Mesenchymal stem cell (in vitro differentiated cells and primary cell): ENCODE results near the gene ALK.
A peak's percentile ranks its signal among the peaks of the same experiment; 100 is the strongest.

Experiments used
- DNase-seq: peaks from one replicate; pipeline ENCODE4 v3.0.0-alpha.2; 2013
- H2AFZ ChIP-seq: one replicate; pipeline ENCODE4 v1.6.1; 2013; ENCODE audit warnings: low read depth, mild to moderate bottlenecking, control low read depth, inconsistent platforms, low read length, moderate library complexity
- H2AK5ac ChIP-seq: 2 replicates; pipeline ENCODE4 v1.6.1; 2013; ENCODE audit warnings: low read length, moderate library complexity, mild to moderate bottlenecking, inconsistent platforms; ENCODE audit not compliant: severe bottlenecking
- H2BK120ac ChIP-seq: one replicate; pipeline ENCODE4 v1.6.1; 2013; ENCODE audit warnings: low read depth, mild to moderate bottlenecking, inconsistent platforms, low read length, moderate library complexity
- H2BK12ac ChIP-seq, 2 experiments: one replicate each; pipeline ENCODE4 v1.6.1; 2013; ENCODE audit warnings: inconsistent platforms in 2 of 2, low read length in 2 of 2, mild to moderate bottlenecking in 2 of 2, moderate library complexity in 2 of 2, control low read depth in 1 of 2
- H2BK15ac ChIP-seq: one replicate; pipeline ENCODE4 v1.6.1; 2013; ENCODE audit warnings: mild to moderate bottlenecking, low read depth, inconsistent platforms; ENCODE audit not compliant: poor library complexity, severe bottlenecking
- H2BK5ac ChIP-seq: 2 replicates; pipeline ENCODE4 v1.6.1; 2013; ENCODE audit warnings: low read depth, mild to moderate bottlenecking, low read length, control low read depth, inconsistent platforms; ENCODE audit not compliant: poor library complexity, severe bottlenecking
- H3K14ac ChIP-seq, 2 experiments: one replicate each; pipeline ENCODE4 v1.6.1; 2013; ENCODE audit warnings: inconsistent platforms in 2 of 2, low read length in 2 of 2, control low read depth in 1 of 2, mild to moderate bottlenecking in 1 of 2, moderate library complexity in 1 of 2
- H3K18ac ChIP-seq, 2 experiments: one replicate each; pipeline ENCODE4 v1.6.1; 2013; ENCODE audit warnings: inconsistent platforms in 2 of 2, low read length in 2 of 2, control low read depth in 1 of 2, low read depth in 1 of 2, mild to moderate bottlenecking in 1 of 2
- H3K23ac ChIP-seq, 2 experiments: one replicate each; pipeline ENCODE4 v1.6.1; 2013; ENCODE audit warnings: inconsistent platforms in 2 of 2, low read length in 2 of 2, mild to moderate bottlenecking in 2 of 2, moderate library complexity in 2 of 2, control low read depth in 1 of 2
- H3K27ac ChIP-seq: 2 replicates; pipeline ENCODE4 v1.5.1; 2013; ENCODE audit warnings: mild to moderate bottlenecking, moderate library complexity, low read length, control low read depth, inconsistent platforms; ENCODE audit not compliant: poor library complexity, severe bottlenecking
- H3K27me3 ChIP-seq, 2 experiments: 2 replicates each; pipeline versions ENCODE4 v1.6.1 to v1.7.0; 2013; ENCODE audit warnings: low read length in 2 of 2, mild to moderate bottlenecking in 2 of 2, moderate library complexity in 2 of 2, control low read depth in 1 of 2, inconsistent platforms in 1 of 2; ENCODE audit not compliant: control insufficient read depth in 1 of 2, insufficient read depth in 1 of 2
- H3K36me3 ChIP-seq, 2 experiments: 2 replicates each; pipeline versions ENCODE4 v1.6.1 to v1.7.0; 2013; ENCODE audit warnings: low read length in 2 of 2, control low read depth in 1 of 2, inconsistent platforms in 1 of 2, low read depth in 1 of 2, mild to moderate bottlenecking in 1 of 2; ENCODE audit not compliant: insufficient read depth in 2 of 2, control insufficient read depth in 1 of 2
- H3K4ac ChIP-seq, 2 experiments: one replicate each; pipeline ENCODE4 v1.6.1; 2013; ENCODE audit warnings: inconsistent platforms in 2 of 2, low read length in 2 of 2, mild to moderate bottlenecking in 2 of 2, moderate library complexity in 2 of 2, control low read depth in 1 of 2, low read depth in 1 of 2
- H3K4me1 ChIP-seq: 2 replicates; pipeline ENCODE4 v1.6.1; 2013; ENCODE audit warnings: low read depth, low read length, control low read depth; ENCODE audit not compliant: control insufficient read depth, insufficient read depth
- H3K4me2 ChIP-seq: 2 replicates; pipeline ENCODE4 v1.6.1; 2013; ENCODE audit warnings: low read length, mild to moderate bottlenecking, inconsistent platforms; ENCODE audit not compliant: poor library complexity, severe bottlenecking
- H3K4me3 ChIP-seq, 2 experiments: 2 replicates each; pipeline versions ENCODE4 v1.5.1 to v1.7.0; 2013; ENCODE audit warnings: low read length in 2 of 2, mild to moderate bottlenecking in 2 of 2, control low read depth in 1 of 2, low read depth in 1 of 2; ENCODE audit not compliant: insufficient read depth in 1 of 2
- H3K79me1 ChIP-seq: replicated peaks from 2 replicates; pipeline ENCODE4 v1.6.1; 2013; ENCODE audit warnings: mild to moderate bottlenecking, control low read depth, low read length, inconsistent platforms; ENCODE audit not compliant: poor library complexity, severe bottlenecking
- H3K9ac ChIP-seq: 2 replicates; pipeline ENCODE4 v1.7.0; 2013; ENCODE audit warnings: mild to moderate bottlenecking, low read length, moderate library complexity
- H3K9me3 ChIP-seq: 2 replicates; pipeline ENCODE4 v1.7.0; 2013; ENCODE audit warnings: mild to moderate bottlenecking, low read length; ENCODE audit not compliant: control insufficient read depth
- H4K8ac ChIP-seq: one replicate; pipeline ENCODE4 v1.6.1; 2013; ENCODE audit warnings: inconsistent platforms, mild to moderate bottlenecking, low read length, moderate library complexity
- H4K91ac ChIP-seq: one replicate; pipeline ENCODE4 v1.6.1; 2013; ENCODE audit warnings: mild to moderate bottlenecking, low read length, inconsistent platforms
- WGBS: methylation state at CpG from one replicate; pipeline ENCODE4 v1.1.7; 2013; ENCODE audit warnings: mixed read lengths; 5-methylcytosine and 5-hydroxymethylcytosine counted together

Gene ALK

GRCh38 chr2:29426354-29426753 is 495.0 kb downstream of the ALK start:
- Histone ChIP-seq H2AK5ac (no peak overlapping the region), H3K36me3 (no peaks in the 10 kb centered on the region), H3K14ac (no peak overlapping the region), H2BK15ac (no peak overlapping the region), H3K79me1 (no peaks in the 10 kb centered on the region), H3K27ac (no peak overlapping the region), H3K9me3 (no peaks in the 10 kb centered on the region), H2AFZ (no peak overlapping the region), H4K91ac (no peak overlapping the region), H2BK12ac (no peak overlapping the region), H3K23ac (no peak overlapping the region), H3K4me2 (no peak overlapping the region), H3K4me3 (no peak overlapping the region), H3K4me1 (no peaks in the 10 kb centered on the region), H4K8ac (no peak overlapping the region), H3K4ac (no peak overlapping the region), H2BK120ac (no peak overlapping the region), H3K27me3 (no peaks in the 10 kb centered on the region), H2BK5ac (no peak overlapping the region), H3K18ac (no peak overlapping the region), H3K9ac (peak overlapping the region; percentile 71)
- DNase-seq, result no peak

GRCh38 chr2:29425866-29426265 is 495.5 kb downstream of the ALK start:
- no peak overlapping the region for H2AFZ ChIP-seq
- no peak overlapping the region for H4K91ac ChIP-seq
- no peak overlapping the region for H3K4ac ChIP-seq
- H2BK12ac ChIP-seq, result no peak overlapping the region
- H3K18ac ChIP-seq, result no peak overlapping the region
- peak overlapping the region; percentile 71 for H3K9ac ChIP-seq
- H2AK5ac ChIP-seq, result no peak overlapping the region
- 89% methylated on average over 1 of the region's 1 CpG for WGBS
- H3K9me3 ChIP-seq, result no peaks in the 10 kb centered on the region
- H2BK120ac ChIP-seq, result no peak overlapping the region
- H3K4me2 ChIP-seq, result no peak overlapping the region
- no peak overlapping the region for H3K14ac ChIP-seq
- no peak overlapping the region for H4K8ac ChIP-seq
- peak overlapping the region in 1 of 2 experiments; percentile 8 for H3K4me3 ChIP-seq
- H3K23ac ChIP-seq, result no peak overlapping the region
- no peak overlapping the region for H3K27ac ChIP-seq
- DNase-seq, result no peak
- no peak overlapping the region for H2BK5ac ChIP-seq
- no peaks in the 10 kb centered on the region for H3K79me1 ChIP-seq
- H3K4me1 ChIP-seq, result no peaks in the 10 kb centered on the region
- H2BK15ac ChIP-seq, result no peak overlapping the region
- no peaks in the 10 kb centered on the region for H3K27me3 ChIP-seq
- H3K36me3 ChIP-seq, result no peaks in the 10 kb centered on the region

GRCh38 chr2:29423061-29423666 is 498.2 kb downstream of the ALK start:
- peak overlapping the region in 1 of 2 experiments; percentile 8 for H3K4ac ChIP-seq
- no peak overlapping the region for H3K4me2 ChIP-seq
- no peak for DNase-seq

GRCh38 chr2:29420999-29421782 is 500.2 kb downstream of the ALK start:
- no peak overlapping the region for H2BK15ac ChIP-seq
- no peaks in the 10 kb centered on the region for H3K4me1 ChIP-seq
- H4K91ac ChIP-seq, result no peak overlapping the region
- peak; percentile 30 for DNase-seq
- H3K18ac ChIP-seq, result no peak overlapping the region
- no peaks in the 10 kb centered on the region for H3K27me3 ChIP-seq
- no peaks in the 10 kb centered on the region for H3K36me3 ChIP-seq
- H3K9ac ChIP-seq, result peak overlapping the region; percentile 3
- no peak overlapping the region for H3K4ac ChIP-seq
- H3K23ac ChIP-seq, result no peak overlapping the region
- H3K79me1 ChIP-seq, result no peaks in the 10 kb centered on the region
- no peak overlapping the region for H3K27ac ChIP-seq
- H2AFZ ChIP-seq, result no peak overlapping the region
- no peak overlapping the region for H3K4me2 ChIP-seq
- H4K8ac ChIP-seq, result no peak overlapping the region
- no peak overlapping the region for H2BK120ac ChIP-seq
- H3K9me3 ChIP-seq, result no peaks in the 10 kb centered on the region
- H3K4me3 ChIP-seq, result peak overlapping the region in 1 of 2 experiments; percentile 33
- no peak overlapping the region for H2BK5ac ChIP-seq
- no peak overlapping the region for H3K14ac ChIP-seq
- H2BK12ac ChIP-seq, result no peak overlapping the region
- H2AK5ac ChIP-seq, result no peak overlapping the region
- 29% methylated on average over 12 of the region's 12 CpGs for WGBS

More at GRCh38 chr2:29423061-29423666, 498.2 kb downstream of the ALK start:
- Histone ChIP-seq H3K79me1 (no peaks in the 10 kb centered on the region), H2BK120ac (no peak overlapping the region), H3K9ac (peak overlapping the region; percentile 18), H2AK5ac (no peak overlapping the region), H3K23ac (no peak overlapping the region), H4K8ac (no peak overlapping the region), H3K9me3 (no peaks in the 10 kb centered on the region), H3K4me3 (no peak overlapping the region), H2BK5ac (no peak overlapping the region), H4K91ac (no peak overlapping the region), H2AFZ (no peak overlapping the region), H3K4me1 (no peaks in the 10 kb centered on the region), H3K14ac (no peak overlapping the region), H3K36me3 (no peaks in the 10 kb centered on the region), H2BK15ac (no peak overlapping the region), H3K27ac (no peak overlapping the region), H3K27me3 (no peaks in the 10 kb centered on the region), H3K18ac (no peak overlapping the region), H2BK12ac (no peak overlapping the region)
- 61% methylated on average over 4 of the region's 6 CpGs for WGBS
